Ishikawa (cell line): ENCODE measurements around the gene FAM50A.

Experiments
- CREB1 ChIP-seq: IDR thresholded peaks from 2 replicates; pipeline ENCODE4 v1.6.1; 2012; ENCODE audit warnings: low read depth
- EP300 ChIP-seq: IDR thresholded peaks from 2 replicates; pipeline ENCODE4 v1.6.1; 2012; ENCODE audit warnings: borderline replicate concordance
- FOXM1 ChIP-seq: IDR thresholded peaks from 2 replicates; pipeline ENCODE4 v1.6.1; 2012; ENCODE audit warnings: low read depth, borderline replicate concordance
- MAX ChIP-seq: IDR thresholded peaks from 2 replicates; pipeline ENCODE4 v1.6.1; 2012
- NFIC ChIP-seq: IDR thresholded peaks from 2 replicates; pipeline ENCODE4 v1.6.1; 2012
- TAF1 ChIP-seq: IDR thresholded peaks from 2 replicates; pipeline ENCODE4 v1.6.1; 2012; ENCODE audit warnings: low read depth, mild to moderate bottlenecking
- YY1 ChIP-seq: IDR thresholded peaks from 2 replicates; pipeline ENCODE4 v1.6.1; 2012; ENCODE audit warnings: low read depth

DNA sequence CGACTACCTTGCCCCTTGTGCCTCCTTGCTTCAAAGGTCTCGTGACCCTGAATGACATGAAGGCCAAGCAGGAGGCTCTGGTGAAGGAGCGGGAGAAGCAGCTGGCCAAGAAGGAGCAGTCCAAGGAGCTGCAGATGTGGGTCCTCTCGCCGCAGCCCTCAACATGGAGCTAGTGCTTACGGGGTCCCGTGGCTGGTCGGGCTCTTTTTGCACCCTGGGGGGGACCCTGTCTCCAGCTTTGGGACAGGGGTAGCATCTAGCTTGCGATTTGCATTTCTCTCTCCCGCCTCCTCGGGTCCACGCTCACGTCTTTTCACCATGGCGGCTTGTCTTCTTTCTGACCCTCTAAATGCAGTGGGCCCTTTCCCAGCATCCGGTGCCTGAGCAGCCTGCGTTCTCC is 1.8 kb downstream of the FAM50A start:
- TF ChIP-seq NFIC (no peak), CREB1 (no peak), TAF1 (no peak), MAX (no peak), EP300 (no peak), YY1 (no peak), FOXM1 (no peak)
